HL-60 (cell line): ENCODE data around the gene KIF20B.

Experiments used
- DNase-seq, 2 experiments: peaks; one replicate each; pipeline ENCODE4 v3.0.0-alpha.2; 2010 to 2020; ENCODE audit warnings: low read depth in 1 of 2, low spot score in 1 of 2
- H3K27ac ChIP-seq: fragments of 250-450 bp; sonication (Bioruptor Pico); replicated peaks from 2 replicates; pipeline ENCODE4 v1.5.1; 2020; ENCODE audit warnings: mild to moderate bottlenecking, moderate library complexity
- H3K27me3 ChIP-seq: fragments of 250-450 bp; sonication (Bioruptor Pico); 2 replicates; pipeline ENCODE4 v1.5.1; 2021; ENCODE audit warnings: mild to moderate bottlenecking, moderate library complexity; ENCODE audit not compliant: insufficient read depth, poor library complexity, severe bottlenecking
- H3K4me3 ChIP-seq: replicated peaks from 2 replicates; pipeline ENCODE4 v1.5.1; 2011; ENCODE audit warnings: mild to moderate bottlenecking, control low read depth, low read length; ENCODE audit not compliant: insufficient read depth
- CTCF ChIP-seq: IDR thresholded peaks from one replicate; pipeline ENCODE4 v1.5.1; 2011; ENCODE audit warnings: low read length, control low read depth, inconsistent platforms; ENCODE audit not compliant: insufficient read depth
- GABPA ChIP-seq: IDR thresholded peaks from 2 replicates; pipeline ENCODE4 v1.6.1; 2012; ENCODE audit warnings: low read depth
- POLR2AphosphoS5 ChIP-seq: IDR thresholded peaks from 2 replicates; pipeline ENCODE4 v1.6.1; 2012; ENCODE audit warnings: low read depth
- REST ChIP-seq: IDR thresholded peaks from 2 replicates; pipeline ENCODE4 v1.6.1; 2012; ENCODE audit warnings: low read depth; ENCODE audit not compliant: insufficient replicate concordance
- SPI1 ChIP-seq: IDR thresholded peaks from 2 replicates; pipeline ENCODE4 v1.6.1; 2012; ENCODE audit warnings: low read depth, mild to moderate bottlenecking, borderline replicate concordance

The KIF20B gene

GRCh38 chr10:89773081-89773480 is 71.7 kb downstream of the KIF20B start:
- Histone ChIP-seq H3K27ac (no peak overlapping the region), H3K27me3 (no peaks in the 10 kb centered on the region), H3K4me3 (no peak overlapping the region)
- no peak for DNase-seq
- TF ChIP-seq REST, result no peak
- no peak for TF ChIP-seq GABPA
- no peak for TF ChIP-seq CTCF
- no peak for TF ChIP-seq POLR2AphosphoS5
- no peak for TF ChIP-seq SPI1

- Histone ChIP-seq H3K27ac (no peak overlapping the region), H3K27me3 (no peaks in the 10 kb centered on the region), H3K4me3 (no peak overlapping the region)
- DNase-seq, result no peak
- TF ChIP-seq SPI1 (no peak), CTCF (no peak), GABPA (no peak), POLR2AphosphoS5 (no peak), REST (no peak)
Observed at GRCh38 chr10:89776665-89777064, 75.3 kb downstream of the KIF20B start.

GRCh38 chr10:89782470-89782869 is 81.1 kb downstream of the KIF20B start:
- H3K27ac ChIP-seq, result no peak overlapping the region
- no peak overlapping the region for H3K4me3 ChIP-seq
- TF ChIP-seq GABPA, result no peak
- TF ChIP-seq CTCF, result no peak
- no peak for TF ChIP-seq POLR2AphosphoS5
- TF ChIP-seq SPI1, result no peak
- TF ChIP-seq REST, result no peak
- no peak for DNase-seq
- no peaks in the 10 kb centered on the region for H3K27me3 ChIP-seq
